Measurements from ENCODE around the gene SIM2.

The SIM2 gene

GRCh38 chr21:36684957-36685714 is 13.8 kb upstream of the SIM2 start:
- DNase-seq (ENCODE audit: low spot score), result no peak

- DNase-seq (ENCODE audit: low spot score), result no peak
These were observed 12.0 kb upstream of the SIM2 start for GRCh38 chr21:36686955-36687354.

- DNase-seq (ENCODE audit: low spot score), result no peak
These were observed 10.6 kb upstream of the SIM2 start for GRCh38 chr21:36688324-36688723.

- no peak for DNase-seq (ENCODE audit: low spot score)
These were observed 9.6 kb upstream of the SIM2 start for GRCh38 chr21:36689324-36689723.

GRCh38 chr21:36690628-36691554 is 8.0 kb upstream of the SIM2 start:
- DNase-seq (ENCODE audit: low spot score), result no peak

- DNase-seq (ENCODE audit: low spot score), result no peak
These were observed 7.3 kb upstream of the SIM2 start for GRCh38 chr21:36691555-36692041.

GRCh38 chr21:36692114-36692834 is 6.6 kb upstream of the SIM2 start:
- DNase-seq (ENCODE audit: low spot score), result no peak

GRCh38 chr21:36692835-36693488 is 6.0 kb upstream of the SIM2 start:
- peak; percentile 79 for DNase-seq (ENCODE audit: low spot score)

GRCh38 chr21:36693489-36694030 is 5.4 kb upstream of the SIM2 start:
- DNase-seq (ENCODE audit: low spot score), result no peak

GRCh38 chr21:36694031-36694515 is 4.8 kb upstream of the SIM2 start:
- no peak for DNase-seq (ENCODE audit: low spot score)

- no peak for DNase-seq (ENCODE audit: low spot score)
These were observed 4.2 kb upstream of the SIM2 start for GRCh38 chr21:36694593-36695282.

GRCh38 chr21:36695283-36695634 is 3.7 kb upstream of the SIM2 start:
- DNase-seq (ENCODE audit: low spot score), result no peak

GRCh38 chr21:36695671-36696389 is 3.1 kb upstream of the SIM2 start:
- peak; percentile 69 for DNase-seq (ENCODE audit: low spot score)

- no peak for DNase-seq (ENCODE audit: low spot score)
These were observed 2.4 kb upstream of the SIM2 start for GRCh38 chr21:36696390-36697059.

GRCh38 chr21:36697060-36697850 is 1.7 kb upstream of the SIM2 start:
- peak; percentile 68 for DNase-seq (ENCODE audit: low spot score)

- DNase-seq (ENCODE audit: low spot score), result no peak
These were observed 997 bp upstream of the SIM2 start for GRCh38 chr21:36697851-36698384.

- DNase-seq (ENCODE audit: low spot score), result peak; percentile 71
These were observed 432 bp upstream of the SIM2 start for GRCh38 chr21:36698385-36698980.

Measured in ecto neural progenitor cell (in vitro differentiated cells).